8988T (cell line): ENCODE results near the gene RTBDN.
"Not testable (repeated sequence)": the region's sequence is repeated elsewhere in the genome, so short reads cannot be mapped to it uniquely, and the experiment has no call there.

ENCODE experiments used
- DNase-seq: peaks from one replicate; pipeline ENCODE4 v3.0.0; 2011

RTBDN gene

GRCh38 chr19:12856653-12857052 lies 22.3 kb upstream of the RTBDN start:
- DNase-seq: no peak

DNA sequence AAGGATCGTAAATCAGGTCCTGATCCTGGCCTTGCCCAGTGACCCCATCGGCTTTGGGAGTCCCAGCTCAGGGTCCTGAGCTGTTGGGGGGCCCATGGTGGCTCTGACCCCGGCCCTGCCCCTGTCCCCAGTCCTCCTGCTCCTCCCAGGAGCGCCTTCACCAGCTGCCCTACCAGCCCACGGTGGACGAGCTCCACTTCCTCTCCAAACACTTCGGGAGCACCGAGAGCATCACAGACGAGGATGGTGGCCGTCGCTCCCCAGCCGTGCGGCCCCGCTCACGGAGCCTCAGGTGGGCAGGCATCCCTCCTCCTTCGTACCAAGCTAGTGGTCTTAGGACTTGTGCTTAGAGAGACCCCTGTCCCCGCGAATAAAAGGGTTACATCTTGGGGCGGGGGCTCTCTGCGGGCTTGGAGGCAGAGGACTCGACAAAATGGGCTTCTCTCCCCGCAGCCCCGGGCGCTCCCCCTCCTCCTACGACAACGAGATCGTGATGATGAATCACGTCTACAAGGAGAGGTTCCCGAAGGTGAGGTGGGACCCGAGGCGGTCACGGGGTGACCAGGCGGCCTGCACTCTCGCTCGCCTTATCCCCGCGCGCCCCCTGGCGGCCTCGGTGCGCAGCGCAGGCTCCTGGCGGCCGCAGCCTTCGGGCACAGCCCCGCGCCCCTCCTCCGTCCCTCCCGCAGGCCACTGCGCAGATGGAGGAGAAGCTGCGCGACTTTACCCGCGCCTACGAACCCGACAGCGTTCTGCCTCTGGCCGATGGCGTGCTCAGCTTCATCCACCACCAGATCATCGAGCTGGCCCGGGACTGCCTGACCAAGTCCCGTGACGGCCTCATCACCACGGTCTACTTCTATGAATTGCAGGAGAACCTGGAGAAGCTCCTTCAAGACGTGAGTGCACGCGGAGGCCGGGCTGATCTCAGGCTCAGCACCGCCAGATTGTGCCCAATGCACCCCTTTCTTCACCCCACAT lies 13.1 kb upstream of the RTBDN start:
- DNase-seq: peak; percentile 63

DNA sequence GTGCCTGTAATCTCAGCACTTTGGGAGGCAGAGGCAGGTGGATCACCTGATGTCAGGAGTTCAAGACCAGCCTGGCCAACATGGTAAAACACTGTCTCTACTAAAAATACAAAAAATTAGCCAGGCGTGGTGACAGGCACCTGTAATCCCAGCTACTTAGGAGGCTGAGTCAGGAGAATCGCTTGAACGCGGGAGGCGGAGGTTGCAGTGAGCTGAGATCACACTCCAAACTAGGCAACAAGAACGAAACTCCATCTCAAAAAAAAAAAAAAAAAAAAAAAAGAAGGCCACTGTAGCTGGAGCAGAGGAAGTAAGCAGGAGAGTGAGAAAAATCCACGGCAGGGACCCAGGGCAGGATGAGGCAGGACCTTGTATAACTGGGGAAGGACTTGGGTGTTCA lies 12.2 kb upstream of the RTBDN start:
- DNase-seq: not testable (repeated sequence)

DNA sequence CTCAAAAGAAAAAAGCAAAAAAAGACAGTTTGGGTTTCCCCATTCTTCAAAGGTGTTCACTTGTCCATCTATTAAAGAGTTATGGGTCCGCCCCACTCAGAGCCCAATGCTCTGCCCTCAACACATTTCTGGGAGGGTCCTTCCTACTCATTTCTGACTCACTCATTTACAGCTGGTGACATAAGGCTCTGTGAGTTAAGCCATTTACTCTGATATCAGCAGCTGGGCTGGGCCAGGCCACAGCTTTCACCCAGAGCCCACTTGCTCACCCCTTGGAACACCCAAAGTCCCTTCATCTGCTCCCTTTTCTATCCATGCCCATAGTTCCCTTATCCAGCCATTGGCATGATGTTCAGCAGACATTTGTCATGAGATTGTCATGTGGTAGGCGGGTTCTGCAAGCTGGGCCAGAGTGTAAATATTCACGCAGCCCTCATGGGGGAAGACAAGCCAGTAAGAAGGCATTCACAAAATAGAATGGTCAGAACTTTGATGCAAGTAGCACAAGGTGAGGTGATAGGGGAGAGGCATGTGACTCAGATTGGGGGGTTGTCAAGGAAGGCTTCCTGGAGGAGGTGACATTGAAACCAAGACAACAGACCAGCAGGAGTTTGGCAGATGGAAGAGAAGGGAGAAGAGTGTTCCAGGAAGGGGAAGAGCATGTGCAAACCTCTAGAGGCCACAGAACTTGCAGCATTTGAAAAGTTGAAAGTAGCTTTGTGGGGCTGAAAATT lies 9.8 kb upstream of the RTBDN start:
- no peak for DNase-seq

GRCh38 chr19:12843328-12843727 lies 8.9 kb upstream of the RTBDN start:
- no peak for DNase-seq

DNA sequence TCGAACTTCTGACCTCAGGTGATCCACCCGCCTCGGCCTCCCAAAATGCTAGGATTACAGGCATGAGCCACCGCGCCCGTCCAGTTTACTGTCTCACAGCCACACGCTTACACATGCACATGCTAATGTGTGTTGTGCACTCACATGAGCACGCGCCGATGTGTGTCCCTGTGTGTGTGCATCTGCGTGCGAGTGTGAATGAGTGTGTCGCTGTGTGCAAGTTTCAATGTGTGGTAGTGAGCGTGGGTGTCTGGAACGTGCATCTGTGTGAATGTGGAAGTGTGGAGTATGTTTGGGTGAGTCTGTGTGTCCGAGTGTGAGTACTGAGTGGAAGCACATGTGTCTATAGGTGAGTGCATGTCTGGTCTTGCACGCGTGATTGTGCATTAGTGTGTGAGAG lies 8.1 kb upstream of the RTBDN start:
- no peak for DNase-seq

DNA sequence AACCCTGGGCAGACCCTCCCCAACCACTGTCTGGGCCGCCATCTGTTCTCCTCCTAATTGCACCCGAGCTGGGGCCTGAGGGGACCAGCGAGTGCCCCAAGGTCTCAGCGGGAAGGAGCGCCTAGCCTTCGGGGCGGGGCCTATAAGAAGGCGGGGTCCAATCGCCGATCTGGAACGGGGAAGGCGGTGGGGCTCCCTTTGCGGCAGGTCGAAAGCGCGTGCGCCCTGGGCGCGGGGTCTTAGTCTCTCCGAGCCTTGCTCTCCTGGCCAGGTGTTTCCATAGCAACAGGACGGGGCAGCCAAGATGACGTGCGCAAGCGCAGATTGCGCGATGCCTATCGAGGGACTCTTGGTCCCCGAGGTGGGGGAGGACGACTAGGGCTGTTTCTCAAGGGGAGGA lies 6.7 kb upstream of the RTBDN start:
- DNase-seq: no peak

- DNase-seq: no peak
These were observed 6.0 kb upstream of the RTBDN start for GRCh38 chr19:12840091-12841079.

- DNase-seq: no peak
These were observed 4.7 kb upstream of the RTBDN start for GRCh38 chr19:12838886-12839756.

GRCh38 chr19:12838182-12838885 lies 4.0 kb upstream of the RTBDN start, which contains the start of gene MAST1:
Gene MAST1, plus strand, starts transcription at chr19:12838515. Its CDS starts 58 bp downstream, at chr19:12838573.
- peak; percentile 82 for DNase-seq

DNA sequence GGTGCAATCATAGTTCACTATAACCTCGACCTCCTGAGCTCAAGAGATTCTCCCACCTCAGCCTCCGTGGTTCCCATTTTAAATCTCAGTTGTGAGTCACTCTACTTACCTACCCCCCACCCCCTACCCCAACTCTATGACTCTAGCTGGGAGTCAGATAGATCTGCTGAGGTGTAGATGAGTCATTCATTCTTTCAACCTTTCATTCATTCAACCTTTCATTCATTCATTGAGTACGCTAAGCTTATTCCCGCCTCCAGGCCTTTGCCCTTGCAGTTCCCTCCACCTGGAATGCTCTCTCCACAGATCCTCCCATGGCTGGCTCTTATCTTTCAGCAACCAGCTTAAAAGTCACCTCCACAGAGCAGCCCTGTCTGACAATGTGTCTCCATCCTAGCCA lies 2.8 kb upstream of the RTBDN start:
- no peak for DNase-seq

DNA sequence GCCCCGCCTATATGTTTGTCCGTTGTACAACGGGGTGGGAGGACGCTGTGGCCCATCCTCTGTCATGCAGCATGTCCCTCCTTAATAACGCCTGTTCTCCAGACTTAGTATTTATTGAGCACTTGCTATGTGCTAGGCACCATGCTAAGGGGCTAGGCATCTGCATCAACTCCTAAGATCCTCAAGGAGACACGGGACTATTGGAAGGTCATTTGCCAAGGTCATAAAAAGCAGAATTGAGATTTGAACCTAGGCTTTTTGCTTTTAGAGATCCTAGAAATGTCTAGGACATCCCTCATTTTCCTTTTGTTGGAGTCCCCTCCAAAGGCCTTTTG lies 2.1 kb upstream of the RTBDN start:
- DNase-seq: no peak

DNA sequence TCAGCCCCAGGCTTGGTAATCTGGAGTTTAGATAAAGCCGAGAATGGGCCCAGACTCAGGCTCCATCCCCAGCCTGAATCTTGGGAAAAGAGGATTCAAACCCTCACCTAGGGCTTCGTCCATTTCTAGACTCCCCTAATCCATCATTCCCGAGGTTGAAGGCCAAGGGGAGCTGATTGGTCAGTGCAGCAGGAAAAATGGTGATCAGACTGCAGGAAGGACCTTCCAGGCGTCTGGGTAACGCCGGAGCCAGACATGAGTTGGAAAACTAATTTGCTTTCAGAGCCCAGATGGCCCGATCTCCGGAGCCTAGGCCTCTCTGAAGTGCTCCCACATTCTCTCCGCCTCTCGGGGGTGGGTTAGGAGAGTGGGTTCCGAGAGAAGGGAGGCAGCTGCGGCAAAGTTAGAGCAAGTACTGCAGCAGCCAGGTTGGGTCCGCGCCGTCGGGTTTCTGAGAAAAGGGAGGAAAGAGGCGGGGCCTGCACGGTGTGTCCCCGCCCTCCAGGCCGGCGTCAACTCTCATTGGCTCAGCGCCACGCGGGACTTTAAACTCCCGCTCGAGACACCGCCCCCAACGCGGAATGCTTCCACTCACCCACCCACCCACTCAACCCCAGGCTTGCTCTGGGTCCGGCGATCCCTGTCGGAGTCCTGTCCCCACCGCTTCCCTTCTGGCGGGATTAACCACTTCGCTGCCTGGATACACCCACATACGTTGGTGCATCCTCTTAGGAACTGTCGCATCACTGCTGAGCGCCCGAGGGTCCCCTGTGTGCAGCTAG lies 788 bp upstream of the RTBDN start:
- DNase-seq: no peak

DNA sequence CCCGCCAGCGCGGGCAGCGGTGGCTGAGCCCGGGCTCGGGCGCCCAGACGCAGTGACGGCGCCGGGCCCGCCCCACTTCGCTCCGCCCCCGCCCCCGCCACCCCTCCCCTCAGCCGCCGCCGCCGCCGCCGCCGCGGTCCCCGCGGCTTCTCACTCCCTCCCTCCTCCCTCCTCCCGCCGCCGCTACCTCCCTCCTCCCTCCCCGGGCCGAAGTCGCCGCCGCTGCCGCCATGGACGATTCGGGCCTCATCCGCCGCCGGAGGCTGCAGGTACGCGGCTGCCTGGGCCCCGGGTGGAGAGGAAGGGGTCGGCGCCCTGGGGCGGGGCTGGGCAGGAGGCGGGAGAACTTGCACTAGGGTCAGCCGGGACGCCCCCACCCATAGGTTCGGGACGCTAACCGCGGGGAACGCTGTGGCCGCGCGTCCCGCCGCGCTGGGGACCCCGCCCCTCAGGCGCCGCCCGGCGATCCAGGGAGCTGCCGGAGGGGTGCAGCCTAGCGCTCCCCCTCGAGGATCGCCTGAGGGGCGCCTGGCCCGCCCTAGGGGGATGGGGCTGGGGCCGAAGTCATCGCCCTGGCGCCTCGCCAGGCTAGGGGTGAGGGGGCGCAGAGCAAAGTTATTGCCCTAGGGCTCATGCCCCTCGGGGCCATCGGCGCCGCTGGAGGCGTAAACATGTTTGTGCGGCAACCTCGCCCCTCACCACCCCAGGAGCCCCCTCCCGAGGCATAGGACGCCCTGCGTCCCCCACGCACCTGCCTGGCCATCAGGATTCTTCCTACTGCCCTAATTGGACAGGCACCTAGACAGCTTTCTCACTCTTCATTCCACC lies 427 bp downstream of the RTBDN start:
- peak; percentile 72 for DNase-seq

DNA sequence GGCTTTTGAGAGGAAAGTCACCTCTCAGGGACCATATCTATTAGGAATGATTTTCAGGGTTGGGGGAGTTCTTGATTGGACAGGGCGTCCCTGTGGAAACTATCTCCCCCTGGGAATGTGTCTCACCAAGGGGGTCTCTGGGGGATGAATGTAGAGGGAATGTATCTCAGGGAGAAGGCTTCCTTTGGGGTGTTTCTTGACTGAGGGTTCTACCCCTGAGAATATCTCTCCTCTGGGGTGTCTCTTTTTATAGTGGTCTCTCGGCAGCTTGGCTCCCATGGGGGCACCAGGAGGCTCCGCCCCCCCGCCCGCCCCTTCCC lies 1.0 kb downstream of the RTBDN start:
- DNase-seq: no peak

- DNase-seq: no peak
These were observed 5.9 kb downstream of the RTBDN start for GRCh38 chr19:12828494-12828893.

- no peak for DNase-seq
These were observed 8.9 kb downstream of the RTBDN start for GRCh38 chr19:12825254-12826131.

DNA sequence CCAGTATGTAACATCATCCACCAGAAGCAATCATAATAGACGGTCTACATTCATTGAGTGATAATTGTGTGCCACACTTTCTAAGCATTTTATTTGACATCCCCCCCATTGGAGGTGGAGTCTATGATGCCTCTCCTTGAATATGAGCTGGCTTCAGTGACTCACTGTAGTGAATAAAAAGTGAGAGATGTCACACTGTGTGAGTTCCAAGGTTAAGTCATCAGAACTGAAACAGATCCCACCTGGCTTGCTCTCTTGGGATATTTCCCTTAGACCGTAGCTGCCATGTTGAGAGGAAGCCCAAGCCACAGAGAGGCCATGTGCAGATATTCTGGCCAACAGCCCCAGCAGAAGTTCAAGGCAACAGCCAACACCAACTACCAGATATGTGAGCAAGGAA lies 12.6 kb downstream of the RTBDN start:
- DNase-seq: no peak

DNA sequence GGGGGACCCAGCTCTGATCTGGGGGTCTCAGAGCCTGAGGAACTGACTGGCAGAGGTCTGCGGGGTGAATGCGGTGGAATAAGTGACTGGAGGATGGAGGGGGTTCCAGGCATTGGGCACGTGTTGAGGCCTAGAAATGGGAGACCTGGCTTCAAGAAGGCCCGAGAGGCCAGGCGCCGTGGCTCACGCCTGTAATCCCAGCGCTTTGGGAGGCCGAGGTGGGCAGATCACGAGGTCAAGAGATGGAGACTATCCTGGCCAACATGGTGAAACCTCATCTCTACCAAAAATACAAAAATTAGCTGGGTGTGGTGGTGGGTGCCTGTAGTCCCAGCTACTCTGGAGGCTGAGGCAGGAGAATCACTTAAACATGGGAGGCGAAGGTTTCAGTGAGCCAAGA lies 16.6 kb downstream of the RTBDN start:
- not testable (repeated sequence) for DNase-seq
